Gastrocnemius medialis (tissue), 4 donors: ENCODE measurements around the gene GRIN1. TPM values are rescaled to one million over a fixed set of nuclear protein-coding genes. Genes with fewer than 3 reads are reported as not detected.

ENCODE experiments used
- ATAC-seq, 2 donors: fragments of 150-250 bp; one replicate each; pipeline ENCODE4 v1.9.1; 2016
- DNase-seq, 2 donors: peaks; one replicate each; pipeline ENCODE4 v3.0.0-alpha.2; 2019
- H3K27ac ChIP-seq, 4 donors: fragments of 200-600 bp; sonication (generic); 1 replicate in 1 of 4; 2 replicates in 3 of 4; pipeline ENCODE4 v1.5.1; 2016 to 2018; ENCODE audit warnings: mild to moderate bottlenecking in 2 of 4, moderate library complexity in 1 of 4
- H3K27me3 ChIP-seq, 3 donors: fragments of 200-600 bp; sonication (generic) in 2 of 3; 1 replicate in 1 of 3; 2 replicates in 2 of 3; pipeline versions ENCODE4 v1.5.1 to v1.6.0; 2016 to 2019; ENCODE audit warnings: mild to moderate bottlenecking in 1 of 3, moderate library complexity in 1 of 3
- H3K36me3 ChIP-seq, 2 donors: fragments of 200-600 bp; sonication (generic) in 1 of 2; one replicate each; pipeline ENCODE4 v1.5.1; 2017 to 2018
- H3K4me1 ChIP-seq, 2 donors: fragments of 200-600 bp; sonication (generic) in 1 of 2; one replicate each; pipeline ENCODE4 v1.5.1; 2016 to 2017; ENCODE audit warnings: mild to moderate bottlenecking in 2 of 2
- H3K4me3 ChIP-seq, 4 donors: fragments of 200-600 bp; sonication (generic) in 3 of 4; 1 replicate in 1 of 4; 2 replicates in 3 of 4; pipeline ENCODE4 v1.5.1; 2016 to 2019; ENCODE audit warnings: mild to moderate bottlenecking in 2 of 4
- H3K9me3 ChIP-seq, 3 donors: fragments of 200-600 bp; sonication (generic) in 2 of 3; 1 replicate in 1 of 3; 2 replicates in 2 of 3; pipeline ENCODE4 v1.5.1; 2016 to 2019
- POLR2A ChIP-seq, 2 donors: fragments of 450-650 bp; IDR thresholded peaks; one replicate each; pipeline ENCODE4 v1.6.1; 2017; ENCODE audit warnings: antibody characterized with exemption in 2 of 2, mild to moderate bottlenecking in 2 of 2, moderate library complexity in 2 of 2
- in situ Hi-C, 4 donors: fragments of 200-750 bp; cut with MboI; loops; one replicate each; pipeline versions ENCODE4 v1.15.0 to v1.8.0; 2017; ENCODE audit warnings: low sequenced_read_pairs in 4 of 4
- intact Hi-C: fragments of 100-400 bp; cut with DNase I; formaldehyde crosslinking; loops from one replicate; pipeline ENCODE4 v1.15.1; 2023; ENCODE audit warnings: low total_unique reads
- total RNA-seq, 4 donors: library from RNA; depleted of rRNA; stranded (reverse); fragments of >200 nt; gene quantifications; one replicate each; pipeline versions ENCODE4 v1.1.0 to v1.2.3, GENCODE V29; 2016
- TF ChIP-seq, protein P1 (sequence below), 5 experiments: fragments of 450-650 bp in 3 of 5; fragments of 200-600 bp in 2 of 5; sonication (generic) in 2 of 5; IDR thresholded peaks in 4 of 5; conservative IDR thresholded peaks in 1 of 5; 1 replicate in 4 of 5; 2 replicates in 1 of 5; pipeline ENCODE4 v1.5.1; 2016 to 2019; ENCODE audit warnings: antibody characterized with exemption in 5 of 5, mild to moderate bottlenecking in 3 of 5, moderate library complexity in 3 of 5

The GRIN1 gene
- total RNA-seq, 4 donors from 2014 or later: not detected

DNA sequence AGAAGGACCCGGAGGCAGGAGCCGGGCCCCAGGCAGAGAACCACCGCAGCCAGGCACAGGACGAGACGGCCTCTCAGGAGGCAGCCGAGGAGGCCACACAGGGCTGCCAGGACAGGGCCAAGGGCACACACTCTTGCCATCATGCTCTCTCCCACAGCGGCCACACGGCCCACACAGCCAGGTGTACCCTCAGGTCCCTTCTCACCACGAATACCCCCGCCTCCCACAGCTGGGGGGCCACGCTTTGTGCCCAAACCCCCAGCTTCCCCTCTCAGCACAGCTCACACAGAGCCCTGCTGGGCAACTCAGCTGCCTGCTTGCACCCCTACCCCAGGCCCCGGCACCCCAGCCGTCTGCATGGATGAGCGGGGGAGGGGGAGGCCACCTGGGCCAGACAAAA is 54.8 kb downstream of the GRIN1 start:
- in situ Hi-C loops: no loop called here

GRCh38 chr9:137194388-137194787 is 55.4 kb downstream of the GRIN1 start:
- TF ChIP-seq, protein P1, sequence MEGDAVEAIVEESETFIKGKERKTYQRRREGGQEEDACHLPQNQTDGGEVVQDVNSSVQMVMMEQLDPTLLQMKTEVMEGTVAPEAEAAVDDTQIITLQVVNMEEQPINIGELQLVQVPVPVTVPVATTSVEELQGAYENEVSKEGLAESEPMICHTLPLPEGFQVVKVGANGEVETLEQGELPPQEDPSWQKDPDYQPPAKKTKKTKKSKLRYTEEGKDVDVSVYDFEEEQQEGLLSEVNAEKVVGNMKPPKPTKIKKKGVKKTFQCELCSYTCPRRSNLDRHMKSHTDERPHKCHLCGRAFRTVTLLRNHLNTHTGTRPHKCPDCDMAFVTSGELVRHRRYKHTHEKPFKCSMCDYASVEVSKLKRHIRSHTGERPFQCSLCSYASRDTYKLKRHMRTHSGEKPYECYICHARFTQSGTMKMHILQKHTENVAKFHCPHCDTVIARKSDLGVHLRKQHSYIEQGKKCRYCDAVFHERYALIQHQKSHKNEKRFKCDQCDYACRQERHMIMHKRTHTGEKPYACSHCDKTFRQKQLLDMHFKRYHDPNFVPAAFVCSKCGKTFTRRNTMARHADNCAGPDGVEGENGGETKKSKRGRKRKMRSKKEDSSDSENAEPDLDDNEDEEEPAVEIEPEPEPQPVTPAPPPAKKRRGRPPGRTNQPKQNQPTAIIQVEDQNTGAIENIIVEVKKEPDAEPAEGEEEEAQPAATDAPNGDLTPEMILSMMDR (IDR thresholded peaks at IDR 0.05 in 4 of 5, conservative IDR thresholded peaks at IDR 0.05 in 1 of 5): no peak
- TF ChIP-seq POLR2A (IDR thresholded peaks at IDR 0.05): no peak
- in situ Hi-C loops (no loop called here), intact Hi-C loops (no loop called here)
- DNase-seq: no peak
- H3K27me3 ChIP-seq: no peaks in the 10 kb centered on the region
- no peak overlapping the region for H3K27ac ChIP-seq
- peaks cover 0 to 22% of the 10 kb centered on the region in 2 donors for H3K36me3 ChIP-seq
- ATAC-seq: no peak
- no peak overlapping the region for H3K4me3 ChIP-seq
- peaks cover 32 to 48% of the 10 kb centered on the region in 2 donors for H3K4me1 ChIP-seq
- no peaks in the 10 kb centered on the region for H3K9me3 ChIP-seq

More for the DNA sequence above, 54.8 kb downstream of the GRIN1 start:
- Histone ChIP-seq H3K9me3 (no peaks in the 10 kb centered on the region), H3K27me3 (no peaks in the 10 kb centered on the region), H3K4me1 (peaks cover 28 to 45% of the 10 kb centered on the region in 2 donors), H3K4me3 (no peak overlapping the region), H3K27ac (no peak overlapping the region), H3K36me3 (peaks cover 0 to 22% of the 10 kb centered on the region in 2 donors)
- no peak for TF ChIP-seq POLR2A (IDR thresholded peaks at IDR 0.05)
- TF ChIP-seq, protein P1 (IDR thresholded peaks at IDR 0.05 in 4 of 5, conservative IDR thresholded peaks at IDR 0.05 in 1 of 5): no peak
- intact Hi-C loops: no loop called here
- DNase-seq (no peak), ATAC-seq (no peak)

DNA sequence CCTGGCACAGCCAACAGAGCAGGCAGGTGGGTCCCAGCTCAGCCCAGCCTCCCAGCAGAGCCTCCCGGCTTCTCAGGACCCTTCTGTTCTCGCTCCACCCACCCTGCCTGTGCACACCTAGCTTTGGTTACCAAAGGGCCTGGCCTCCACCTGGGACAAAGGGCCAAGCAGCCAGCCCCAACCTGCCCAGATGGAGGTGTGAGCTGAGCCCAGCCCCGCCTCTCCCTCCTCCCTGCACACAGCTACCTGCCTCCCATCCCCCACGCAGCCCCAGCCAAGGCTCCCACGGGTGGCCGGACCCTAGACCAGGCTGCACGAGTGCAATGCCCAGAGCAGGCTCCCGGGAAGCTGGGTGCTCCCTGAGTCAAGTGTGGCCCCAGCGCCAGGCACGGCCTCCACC is 56.0 kb downstream of the GRIN1 start:
- in situ Hi-C loops (no loop called here), intact Hi-C loops (no loop called here)
- no peak overlapping the region for H3K27ac ChIP-seq
- ATAC-seq: no peak
- H3K36me3 ChIP-seq: peaks cover 0 to 20% of the 10 kb centered on the region in 2 donors
- no peak overlapping the region for H3K4me3 ChIP-seq
- H3K4me1 ChIP-seq: peaks cover 31 to 48% of the 10 kb centered on the region in 2 donors
- H3K9me3 ChIP-seq: no peaks in the 10 kb centered on the region
- DNase-seq: no peak
- no peaks in the 10 kb centered on the region for H3K27me3 ChIP-seq
- TF ChIP-seq POLR2A (IDR thresholded peaks at IDR 0.05): no peak
- TF ChIP-seq, protein P1 (IDR thresholded peaks at IDR 0.05 in 4 of 5, conservative IDR thresholded peaks at IDR 0.05 in 1 of 5): no peak

DNA sequence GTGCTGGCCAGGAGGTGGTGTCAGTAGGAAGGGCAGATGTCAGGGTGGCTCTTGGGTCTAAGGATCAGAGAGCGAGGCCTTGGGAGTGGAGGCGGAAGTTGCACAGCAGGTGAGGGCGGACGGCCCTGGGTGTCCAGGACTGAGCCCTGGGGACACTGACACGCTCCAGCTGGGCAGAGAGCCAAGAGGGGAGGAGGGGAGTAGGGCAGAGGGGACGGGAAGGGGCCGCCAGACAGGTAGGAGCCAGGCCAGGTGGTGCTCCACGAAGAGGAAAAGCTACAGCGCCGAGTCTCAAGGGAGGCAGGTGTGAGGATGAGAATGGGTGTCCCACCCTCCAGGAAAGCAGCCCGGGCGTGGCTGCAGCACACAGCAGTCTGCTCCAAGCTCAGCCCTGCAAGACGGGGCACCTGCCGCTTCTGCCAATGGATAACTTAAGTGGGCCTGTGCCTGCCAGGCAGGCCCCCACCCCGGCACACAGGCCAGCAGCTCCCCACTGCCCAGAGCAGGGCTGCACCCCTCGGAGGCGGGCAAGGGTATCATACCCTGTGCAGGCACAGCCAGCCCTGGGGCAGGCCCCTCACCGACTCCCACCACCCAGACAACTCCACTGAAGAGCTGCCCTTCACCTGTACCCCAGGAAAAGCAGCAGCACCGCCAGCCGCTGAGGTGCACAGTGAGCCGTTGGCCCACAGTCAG is 56.7 kb downstream of the GRIN1 start:
- ATAC-seq: no peak
- no peak for DNase-seq
- intact Hi-C loops (no loop called here), in situ Hi-C loops (no loop called here)
- Histone ChIP-seq H3K36me3 (peaks cover 0 to 12% of the 10 kb centered on the region in 2 donors), H3K27ac (no peak overlapping the region), H3K4me1 (peaks cover 24 to 41% of the 10 kb centered on the region in 2 donors), H3K4me3 (no peak overlapping the region), H3K9me3 (no peaks in the 10 kb centered on the region), H3K27me3 (no peaks in the 10 kb centered on the region)
- TF ChIP-seq, protein P1 (IDR thresholded peaks at IDR 0.05 in 4 of 5, conservative IDR thresholded peaks at IDR 0.05 in 1 of 5): no peak
- TF ChIP-seq POLR2A (IDR thresholded peaks at IDR 0.05): no peak
